ENCODE measurements around the gene SPIN1. TPM values are rescaled to one million over a fixed set of nuclear protein-coding genes. Genes with fewer than 3 reads are reported as not detected.

SPIN1 gene
- polyA plus RNA-seq, 1 experiment = 119 TPM

GRCh38 chr9:88437210-88438146 lies 49.2 kb downstream of the SPIN1 start:
- Histone ChIP-seq H3K4me3 (ENCODE audit: low read depth, low read length) (no peak overlapping the region), H3K9me3 (ENCODE audit: control insufficient read depth, insufficient read depth, low read length) (no peaks in the 10 kb centered on the region), H3K27me3 (ENCODE audit: control insufficient read depth, insufficient read depth, low read length) (no peaks in the 10 kb centered on the region), H3K27ac (ENCODE audit: low read depth, low read length) (no peak overlapping the region)
- ChIA-PET POLR2A (no interaction called here), CTCF (no interaction called here)
- no peak for TF ChIP-seq CTCF (IDR thresholded peaks at IDR 0.05; ENCODE audit: low read depth, low read length)
- no peak for DNase-seq (ENCODE audit: low read depth, low spot score)

GRCh38 chr9:88438811-88439210 lies 50.6 kb downstream of the SPIN1 start:
- DNase-seq (ENCODE audit: low read depth, low spot score) = no peak

GRCh38 chr9:88441301-88442007 lies 53.2 kb downstream of the SPIN1 start:
- peaks cover 4% of the 10 kb centered on the region; the same call in 1 of the 2 replicates for H3K9me3 ChIP-seq (ENCODE audit: control insufficient read depth, insufficient read depth, low read length)
- ChIA-PET POLR2A (interaction anchor here (0.6 kb wide), 1 partner anchor 45 kb away, joined by 3 read pairs; no protein-coding TSS in a partner anchor), CTCF (no interaction called here)
- DNase-seq (ENCODE audit: low read depth, low spot score) = no peak
- no peaks in the 10 kb centered on the region for H3K27me3 ChIP-seq (ENCODE audit: control insufficient read depth, insufficient read depth, low read length)
- TF ChIP-seq CTCF (IDR thresholded peaks at IDR 0.05; ENCODE audit: low read depth, low read length) = no peak
- H3K27ac ChIP-seq (ENCODE audit: low read depth, low read length) = no peak overlapping the region
- no peak overlapping the region for H3K4me3 ChIP-seq (ENCODE audit: low read depth, low read length)

More at GRCh38 chr9:88438811-88439210, 50.6 kb downstream of the SPIN1 start:
- TF ChIP-seq CTCF (IDR thresholded peaks at IDR 0.05; ENCODE audit: low read depth, low read length) = no peak
- ChIA-PET POLR2A (no interaction called here), CTCF (no interaction called here)
- no peak overlapping the region for H3K27ac ChIP-seq (ENCODE audit: low read depth, low read length)
- H3K9me3 ChIP-seq (ENCODE audit: control insufficient read depth, insufficient read depth, low read length) = no peaks in the 10 kb centered on the region; the same call in 1 of the 2 replicates
- H3K27me3 ChIP-seq (ENCODE audit: control insufficient read depth, insufficient read depth, low read length) = no peaks in the 10 kb centered on the region
- H3K4me3 ChIP-seq (ENCODE audit: low read depth, low read length) = no peak overlapping the region

- H3K27me3 ChIP-seq (ENCODE audit: control insufficient read depth, insufficient read depth, low read length) = no peaks in the 10 kb centered on the region
- peaks cover 4% of the 10 kb centered on the region; the same call in 1 of the 2 replicates for H3K9me3 ChIP-seq (ENCODE audit: control insufficient read depth, insufficient read depth, low read length)
- CTCF ChIA-PET = interaction anchor here (0.8 kb wide), 1 partner anchor 1381 kb away, joined by 5 read pairs; no protein-coding TSS in a partner anchor
- POLR2A ChIA-PET = no interaction called here
- H3K4me3 ChIP-seq (ENCODE audit: low read depth, low read length) = no peak overlapping the region
- no peak for TF ChIP-seq CTCF (IDR thresholded peaks at IDR 0.05; ENCODE audit: low read depth, low read length)
- no peak overlapping the region for H3K27ac ChIP-seq (ENCODE audit: low read depth, low read length)
- DNase-seq (ENCODE audit: low read depth, low spot score) = no peak
These were observed 55.4 kb downstream of the SPIN1 start for GRCh38 chr9:88443480-88444113.
